ENCODE measurements around the gene PCDHGB2.

GRCh38 chr5:141351591-141351990 is 8.2 kb upstream of the PCDHGB2 start:
- no peak for TF ChIP-seq CTCF (IDR thresholded peaks at IDR 0.05)
- TF ChIP-seq POLR2A (IDR thresholded peaks at IDR 0.05): no peak

Data from heart left ventricle (tissue), 13 donors.